Loucy (cell line): ENCODE data around the gene ABCC4.

ENCODE experiments used
- CTCF ChIP-seq: fragments of 200-600 bp; sonication (generic); conservative IDR thresholded peaks from 2 replicates; pipeline ENCODE4 v1.5.1; 2014; ENCODE audit warnings: mild to moderate bottlenecking, antibody characterized with exemption, low read length
- EZH2phosphoT487 ChIP-seq: fragments of 200-600 bp; IDR thresholded peaks from 2 replicates; pipeline ENCODE4 v1.6.1; 2018; ENCODE audit warnings: antibody characterized with exemption, mild to moderate bottlenecking, moderate library complexity, borderline replicate concordance

GRCh38 chr13:95326695-95327094, 25.4 kb upstream of the ABCC4 start:
- TF ChIP-seq CTCF = no peak
- no peak for TF ChIP-seq EZH2phosphoT487
